OCI-LY7 (cell line): ENCODE measurements around the gene CD2AP. TPM values are rescaled to one million over a fixed set of nuclear protein-coding genes. Genes with fewer than 3 reads are reported as not detected.

Experiments
- BruUV-seq: library from RNA; stranded (reverse); fragments of 400-500 nt; replicated peaks from 2 replicates; lab custom pipeline; 2021; lab: Mats Ljungman, UMichigan
- CTCF ChIA-PET: fragments of 300-600 bp; sonication (Branson Sonifier 250); formaldehyde crosslinking; loops from one replicate; lab custom pipeline; 2022; ENCODE audit warnings: antibody characterized with exemption; ENCODE audit not compliant: unreplicated experiment; lab: Charles Lee
- POLR2A ChIA-PET: fragments of 300-600 bp; sonication (Branson Sonifier 250); formaldehyde crosslinking; loops from one replicate; lab custom pipeline; 2022; ENCODE audit warnings: antibody characterized with exemption; lab: Charles Lee
- DNase-seq: peaks from one replicate; pipeline ENCODE4 v3.0.0-alpha.2; 2015; ENCODE audit warnings: low spot score
- H2AFZ ChIP-seq: fragments of 200-600 bp; sonication (generic), shearing (Covaris generic); 2 replicates; pipeline ENCODE4 v1.6.1; 2014; ENCODE audit warnings: mild to moderate bottlenecking, antibody characterized with exemption, low read length, moderate library complexity
- H3K27ac ChIP-seq: fragments of 200-600 bp; sonication (generic); 2 replicates; pipeline ENCODE4 v1.5.1; 2014; ENCODE audit warnings: mixed run types, low read depth, mild to moderate bottlenecking, moderate library complexity, low read length, inconsistent platforms; ENCODE audit not compliant: poor library complexity, severe bottlenecking
- H3K36me3 ChIP-seq: fragments of 200-600 bp; sonication (generic); 2 replicates; pipeline ENCODE4 v1.6.1; 2014; ENCODE audit warnings: mild to moderate bottlenecking, antibody characterized with exemption, low read length, moderate library complexity, mixed read lengths; ENCODE audit not compliant: insufficient read depth
- H3K4me1 ChIP-seq: fragments of 200-600 bp; sonication (generic); 2 replicates; pipeline ENCODE4 v1.5.1; 2014; ENCODE audit warnings: mild to moderate bottlenecking, low read length; ENCODE audit not compliant: insufficient read depth, poor library complexity, severe bottlenecking
- H3K4me2 ChIP-seq: fragments of 200-600 bp; sonication (generic); 2 replicates; pipeline ENCODE4 v1.6.1; 2014; ENCODE audit warnings: mild to moderate bottlenecking, low read length
- H3K4me3 ChIP-seq: fragments of 200-600 bp; sonication (generic); 2 replicates; pipeline ENCODE4 v1.5.1; 2014; ENCODE audit warnings: mild to moderate bottlenecking, low read depth, low read length; ENCODE audit not compliant: poor library complexity, severe bottlenecking
- H3K79me2 ChIP-seq: fragments of 200-600 bp; sonication (generic); 2 replicates; pipeline ENCODE4 v1.6.1; 2016; ENCODE audit warnings: low read depth, mild to moderate bottlenecking, low read length, moderate library complexity, mixed read lengths; ENCODE audit not compliant: insufficient read depth
- H3K9me2 ChIP-seq: fragments of 200-600 bp; sonication (generic); 2 replicates; pipeline ENCODE4 v1.6.1; 2016; ENCODE audit warnings: mild to moderate bottlenecking, low read length, mixed read lengths; ENCODE audit not compliant: insufficient read depth
- H3K9me3 ChIP-seq: fragments of 200-600 bp; sonication (generic); 2 replicates; pipeline ENCODE4 v1.6.1; 2014; ENCODE audit warnings: mild to moderate bottlenecking, mixed run types, low read length, mixed read lengths
- H4K20me1 ChIP-seq: fragments of 200-600 bp; sonication (generic); 2 replicates; pipeline ENCODE4 v1.6.1; 2014; ENCODE audit warnings: mild to moderate bottlenecking, antibody characterized with exemption, low read length, moderate library complexity, mixed read lengths; ENCODE audit not compliant: insufficient read depth
- EZH2phosphoT487 ChIP-seq: fragments of 200-600 bp; sonication (generic); IDR thresholded peaks from 2 replicates; pipeline ENCODE4 v1.6.1; 2018; ENCODE audit warnings: low read depth, borderline replicate concordance, mild to moderate bottlenecking, mixed run types, antibody characterized with exemption, low read length, moderate library complexity, mixed read lengths
- intact Hi-C: fragments of 100-400 bp; cut with micrococcal nuclease; formaldehyde crosslinking; loops from one replicate; pipeline ENCODE4 v1.10.0; 2022; ENCODE audit not compliant: unreplicated experiment
- total RNA-seq, 2 experiments: library from RNA; depleted of rRNA in 1 of 2; stranded (reverse); fragments of >200 nt in 1 of 2; shearing (Covaris generic) in 1 of 2; gene quantifications; 2 replicates each; pipeline ENCODE4 v1.2.3, GENCODE V29; 2014 to 2022
- TF ChIP-seq, protein P1 (sequence below): fragments of 200-600 bp; sonication (generic); conservative IDR thresholded peaks from 2 replicates; pipeline ENCODE4 v1.5.1; 2014; ENCODE audit warnings: mild to moderate bottlenecking, antibody characterized with exemption, low read length, moderate library complexity, mixed read lengths

The CD2AP gene
- total RNA-seq, 2 experiments from 2014 or later = 26.6 to 58.0 TPM

DNA sequence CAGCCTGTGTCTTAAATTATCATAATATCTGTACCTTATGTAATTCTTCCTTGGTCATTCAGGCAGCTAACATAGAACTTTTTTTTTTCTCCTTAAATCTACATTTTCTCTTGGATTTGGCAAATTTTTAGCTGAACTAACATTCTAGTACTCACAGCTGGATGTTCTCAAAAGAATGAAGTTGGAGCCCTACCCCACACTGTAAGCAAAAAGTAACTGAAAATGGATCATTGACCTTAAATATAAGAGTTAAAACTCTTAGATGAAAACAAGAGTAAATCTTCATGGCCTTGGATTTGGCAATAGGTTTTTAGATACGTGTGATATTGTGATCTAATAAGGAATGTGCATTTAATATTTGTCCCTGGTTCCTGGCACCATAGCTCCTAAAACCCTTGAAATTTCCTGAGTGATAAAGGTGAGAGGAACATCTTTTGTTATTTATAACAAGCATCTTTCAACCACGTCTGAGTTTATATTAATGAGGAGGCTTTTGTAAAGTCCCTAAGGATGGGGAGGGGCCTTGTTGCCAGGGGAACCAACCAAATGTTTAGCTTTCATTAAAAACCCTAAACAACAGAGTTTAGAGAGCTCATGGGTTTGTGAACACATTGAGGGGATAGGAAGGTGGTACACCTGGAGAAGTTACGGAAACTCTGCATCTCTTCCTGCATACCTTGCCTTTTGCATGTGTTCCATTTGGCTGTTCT, 114.7 kb downstream of the CD2AP start:
- Histone ChIP-seq H3K9me2 (no peaks in the 10 kb centered on the region), H2AFZ (no peak overlapping the region), H3K27ac (no peak overlapping the region), H3K79me2 (no peaks in the 10 kb centered on the region), H3K4me2 (no peak overlapping the region), H3K4me3 (no peak overlapping the region), H3K4me1 (no peaks in the 10 kb centered on the region), H3K9me3 (no peaks in the 10 kb centered on the region), H3K36me3 (peaks cover 90% of the 10 kb centered on the region), H4K20me1 (no peaks in the 10 kb centered on the region)
- POLR2A ChIA-PET = interaction anchor here (0.7 to 1.3 kb wide), 4 partner anchors 10 to 37 kb away, joined by 3 to 5 read pairs (median 3); no protein-coding TSS in a partner anchor
- no TSS peak for BruUV-seq
- TF ChIP-seq EZH2phosphoT487 = no peak
- TF ChIP-seq, protein P1, sequence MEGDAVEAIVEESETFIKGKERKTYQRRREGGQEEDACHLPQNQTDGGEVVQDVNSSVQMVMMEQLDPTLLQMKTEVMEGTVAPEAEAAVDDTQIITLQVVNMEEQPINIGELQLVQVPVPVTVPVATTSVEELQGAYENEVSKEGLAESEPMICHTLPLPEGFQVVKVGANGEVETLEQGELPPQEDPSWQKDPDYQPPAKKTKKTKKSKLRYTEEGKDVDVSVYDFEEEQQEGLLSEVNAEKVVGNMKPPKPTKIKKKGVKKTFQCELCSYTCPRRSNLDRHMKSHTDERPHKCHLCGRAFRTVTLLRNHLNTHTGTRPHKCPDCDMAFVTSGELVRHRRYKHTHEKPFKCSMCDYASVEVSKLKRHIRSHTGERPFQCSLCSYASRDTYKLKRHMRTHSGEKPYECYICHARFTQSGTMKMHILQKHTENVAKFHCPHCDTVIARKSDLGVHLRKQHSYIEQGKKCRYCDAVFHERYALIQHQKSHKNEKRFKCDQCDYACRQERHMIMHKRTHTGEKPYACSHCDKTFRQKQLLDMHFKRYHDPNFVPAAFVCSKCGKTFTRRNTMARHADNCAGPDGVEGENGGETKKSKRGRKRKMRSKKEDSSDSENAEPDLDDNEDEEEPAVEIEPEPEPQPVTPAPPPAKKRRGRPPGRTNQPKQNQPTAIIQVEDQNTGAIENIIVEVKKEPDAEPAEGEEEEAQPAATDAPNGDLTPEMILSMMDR = no peak
- no peak for DNase-seq
- CTCF ChIA-PET = no interaction called here
- intact Hi-C loops = no loop called here

DNA sequence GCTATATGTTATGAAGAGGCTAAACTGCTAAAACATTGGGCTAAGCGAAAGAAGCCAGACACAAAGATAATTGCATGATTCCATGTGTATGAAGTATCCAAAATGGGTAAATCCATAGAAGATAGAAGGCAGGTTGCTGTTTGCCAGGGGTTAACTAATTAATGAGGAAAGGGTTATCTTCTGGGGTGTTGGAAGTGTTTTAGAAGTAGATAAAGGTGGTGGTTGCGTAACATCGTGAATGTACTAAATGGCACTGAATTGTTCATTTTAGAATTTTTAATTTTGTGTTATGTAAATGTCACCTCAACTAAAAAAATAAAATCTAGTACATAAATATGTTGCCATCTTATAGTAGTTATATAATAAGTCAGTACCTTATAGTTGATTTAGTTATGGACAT, 116.4 kb downstream of the CD2AP start:
- Histone ChIP-seq H3K4me1 (no peaks in the 10 kb centered on the region), H3K4me3 (no peak overlapping the region), H3K9me3 (no peaks in the 10 kb centered on the region), H3K27ac (no peak overlapping the region), H3K36me3 (peaks cover 87% of the 10 kb centered on the region), H4K20me1 (no peaks in the 10 kb centered on the region), H2AFZ (no peak overlapping the region), H3K79me2 (no peaks in the 10 kb centered on the region), H3K9me2 (no peaks in the 10 kb centered on the region), H3K4me2 (no peak overlapping the region)
- DNase-seq = no peak
- BruUV-seq = no TSS peak
- CTCF ChIA-PET = no interaction called here
- TF ChIP-seq EZH2phosphoT487 = no peak
- TF ChIP-seq, protein P1 = no peak
- POLR2A ChIA-PET = interaction anchor here (0.6 to 1.8 kb wide), 4 partner anchors 14 to 989 kb away, joined by 3 to 4 read pairs (median 3); no protein-coding TSS in a partner anchor
- intact Hi-C loops = no loop called here

DNA sequence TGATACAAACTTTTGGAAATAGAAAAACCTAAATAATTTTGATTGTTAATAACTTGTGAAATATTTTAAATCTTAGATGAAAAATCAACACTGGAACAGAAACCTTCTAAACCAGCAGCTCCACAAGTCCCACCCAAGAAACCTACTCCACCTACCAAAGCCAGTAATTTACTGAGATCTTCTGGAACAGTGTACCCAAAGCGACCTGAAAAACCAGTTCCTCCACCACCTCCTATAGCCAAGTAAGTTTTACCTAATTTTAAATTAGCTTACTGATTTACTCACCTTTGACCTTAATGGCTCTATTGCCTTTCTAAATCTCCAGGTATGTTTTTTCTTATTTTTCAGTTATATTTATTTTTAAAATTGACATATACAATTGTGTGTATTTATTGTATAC, 118.2 kb downstream of the CD2AP start:
- Histone ChIP-seq H3K36me3 (peaks cover 90% of the 10 kb centered on the region), H3K79me2 (no peaks in the 10 kb centered on the region), H3K9me3 (no peaks in the 10 kb centered on the region), H3K9me2 (no peaks in the 10 kb centered on the region), H3K27ac (no peak overlapping the region), H2AFZ (no peak overlapping the region), H3K4me3 (no peak overlapping the region), H3K4me2 (no peak overlapping the region), H3K4me1 (no peaks in the 10 kb centered on the region), H4K20me1 (no peaks in the 10 kb centered on the region)
- no TSS peak for BruUV-seq
- CTCF ChIA-PET = no interaction called here
- intact Hi-C loops = no loop called here
- no peak for TF ChIP-seq EZH2phosphoT487
- TF ChIP-seq, protein P1 = no peak
- DNase-seq = no peak
- POLR2A ChIA-PET = interaction anchor here (0.6 to 1.8 kb wide), 2 partner anchors 12 to 208 kb away, joined by 3 to 4 read pairs; no protein-coding TSS in a partner anchor
